OCI-LY7 (cell line): ENCODE results near the gene FHOD3. TPM values are rescaled to one million over a fixed set of nuclear protein-coding genes. Genes with fewer than 3 reads are reported as not detected.

Experiments used
- BruUV-seq: library from RNA; stranded (reverse); fragments of 400-500 nt; replicated peaks from 2 replicates; lab custom pipeline; 2021; lab: Mats Ljungman, UMichigan
- CTCF ChIA-PET: fragments of 300-600 bp; sonication (Branson Sonifier 250); formaldehyde crosslinking; loops from one replicate; lab custom pipeline; 2022; ENCODE audit warnings: antibody characterized with exemption; ENCODE audit not compliant: unreplicated experiment; lab: Charles Lee
- POLR2A ChIA-PET: fragments of 300-600 bp; sonication (Branson Sonifier 250); formaldehyde crosslinking; loops from one replicate; lab custom pipeline; 2022; ENCODE audit warnings: antibody characterized with exemption; lab: Charles Lee
- DNase-seq: peaks from one replicate; pipeline ENCODE4 v3.0.0-alpha.2; 2015; ENCODE audit warnings: low spot score
- H2AFZ ChIP-seq: fragments of 200-600 bp; sonication (generic), shearing (Covaris generic); 2 replicates; pipeline ENCODE4 v1.6.1; 2014; ENCODE audit warnings: mild to moderate bottlenecking, antibody characterized with exemption, low read length, moderate library complexity
- H3K27ac ChIP-seq: fragments of 200-600 bp; sonication (generic); 2 replicates; pipeline ENCODE4 v1.5.1; 2014; ENCODE audit warnings: mixed run types, low read depth, mild to moderate bottlenecking, moderate library complexity, low read length, inconsistent platforms; ENCODE audit not compliant: poor library complexity, severe bottlenecking
- H3K36me3 ChIP-seq: fragments of 200-600 bp; sonication (generic); 2 replicates; pipeline ENCODE4 v1.6.1; 2014; ENCODE audit warnings: mild to moderate bottlenecking, antibody characterized with exemption, low read length, moderate library complexity, mixed read lengths; ENCODE audit not compliant: insufficient read depth
- H3K4me1 ChIP-seq: fragments of 200-600 bp; sonication (generic); 2 replicates; pipeline ENCODE4 v1.5.1; 2014; ENCODE audit warnings: mild to moderate bottlenecking, low read length; ENCODE audit not compliant: insufficient read depth, poor library complexity, severe bottlenecking
- H3K4me2 ChIP-seq: fragments of 200-600 bp; sonication (generic); 2 replicates; pipeline ENCODE4 v1.6.1; 2014; ENCODE audit warnings: mild to moderate bottlenecking, low read length
- H3K4me3 ChIP-seq: fragments of 200-600 bp; sonication (generic); 2 replicates; pipeline ENCODE4 v1.5.1; 2014; ENCODE audit warnings: mild to moderate bottlenecking, low read depth, low read length; ENCODE audit not compliant: poor library complexity, severe bottlenecking
- H3K79me2 ChIP-seq: fragments of 200-600 bp; sonication (generic); 2 replicates; pipeline ENCODE4 v1.6.1; 2016; ENCODE audit warnings: low read depth, mild to moderate bottlenecking, low read length, moderate library complexity, mixed read lengths; ENCODE audit not compliant: insufficient read depth
- H3K9me2 ChIP-seq: fragments of 200-600 bp; sonication (generic); 2 replicates; pipeline ENCODE4 v1.6.1; 2016; ENCODE audit warnings: mild to moderate bottlenecking, low read length, mixed read lengths; ENCODE audit not compliant: insufficient read depth
- H3K9me3 ChIP-seq: fragments of 200-600 bp; sonication (generic); 2 replicates; pipeline ENCODE4 v1.6.1; 2014; ENCODE audit warnings: mild to moderate bottlenecking, mixed run types, low read length, mixed read lengths
- H4K20me1 ChIP-seq: fragments of 200-600 bp; sonication (generic); 2 replicates; pipeline ENCODE4 v1.6.1; 2014; ENCODE audit warnings: mild to moderate bottlenecking, antibody characterized with exemption, low read length, moderate library complexity, mixed read lengths; ENCODE audit not compliant: insufficient read depth
- CTCF ChIP-seq: fragments of 200-600 bp; sonication (generic); conservative IDR thresholded peaks from 2 replicates; pipeline ENCODE4 v1.5.1; 2014; ENCODE audit warnings: mild to moderate bottlenecking, antibody characterized with exemption, low read length, moderate library complexity, mixed read lengths
- EZH2phosphoT487 ChIP-seq: fragments of 200-600 bp; sonication (generic); IDR thresholded peaks from 2 replicates; pipeline ENCODE4 v1.6.1; 2018; ENCODE audit warnings: low read depth, borderline replicate concordance, mild to moderate bottlenecking, mixed run types, antibody characterized with exemption, low read length, moderate library complexity, mixed read lengths
- intact Hi-C: fragments of 100-400 bp; cut with micrococcal nuclease; formaldehyde crosslinking; loops from one replicate; pipeline ENCODE4 v1.10.0; 2022; ENCODE audit not compliant: unreplicated experiment
- total RNA-seq, 2 experiments: library from RNA; depleted of rRNA in 1 of 2; stranded (reverse); fragments of >200 nt in 1 of 2; shearing (Covaris generic) in 1 of 2; gene quantifications; 2 replicates each; pipeline ENCODE4 v1.2.3, GENCODE V29; 2014 to 2022

FHOD3 gene
- total RNA-seq, 2 experiments from 2014 or later = 0.06 to 2.4 TPM

GRCh38 chr18:36492604-36493329 lies 195.3 kb downstream of the FHOD3 start:
- no peak for DNase-seq
- BruUV-seq = no TSS peak
- Histone ChIP-seq H2AFZ (no peak overlapping the region), H3K4me2 (no peak overlapping the region), H3K4me1 (peaks cover 9% of the 10 kb centered on the region), H3K4me3 (no peak overlapping the region), H3K36me3 (no peaks in the 10 kb centered on the region), H3K79me2 (no peaks in the 10 kb centered on the region), H3K9me2 (no peaks in the 10 kb centered on the region), H3K27ac (no peak overlapping the region), H3K9me3 (no peaks in the 10 kb centered on the region), H4K20me1 (no peaks in the 10 kb centered on the region)
- no peak for TF ChIP-seq CTCF
- TF ChIP-seq EZH2phosphoT487 = no peak
- intact Hi-C loops = no loop called here
- ChIA-PET POLR2A (no interaction called here), CTCF (no interaction called here)

- H3K79me2 ChIP-seq = no peaks in the 10 kb centered on the region
- H3K4me1 ChIP-seq = peaks cover 9% of the 10 kb centered on the region
- no peak overlapping the region for H3K4me3 ChIP-seq
- no peaks in the 10 kb centered on the region for H3K9me2 ChIP-seq
- H2AFZ ChIP-seq = no peak overlapping the region
- no peak for TF ChIP-seq EZH2phosphoT487
- no peak for TF ChIP-seq CTCF
- no TSS peak for BruUV-seq
- CTCF ChIA-PET = no interaction called here
- POLR2A ChIA-PET = no interaction called here
- no peak for DNase-seq
- H3K4me2 ChIP-seq = no peak overlapping the region
- H3K36me3 ChIP-seq = no peaks in the 10 kb centered on the region
- H3K9me3 ChIP-seq = no peaks in the 10 kb centered on the region
- H3K27ac ChIP-seq = no peak overlapping the region
- H4K20me1 ChIP-seq = no peaks in the 10 kb centered on the region
- intact Hi-C loops = no loop called here
Observed at GRCh38 chr18:36493349-36494159, 196.0 kb downstream of the FHOD3 start.

- H3K36me3 ChIP-seq = no peaks in the 10 kb centered on the region
- H3K4me2 ChIP-seq = no peak overlapping the region
- H2AFZ ChIP-seq = no peak overlapping the region
- intact Hi-C loops = no loop called here
- no peaks in the 10 kb centered on the region for H4K20me1 ChIP-seq
- H3K27ac ChIP-seq = no peak overlapping the region
- H3K9me3 ChIP-seq = no peaks in the 10 kb centered on the region
- no peak for DNase-seq
- TF ChIP-seq EZH2phosphoT487 (no peak), CTCF (no peak)
- no peaks in the 10 kb centered on the region for H3K9me2 ChIP-seq
- POLR2A ChIA-PET = no interaction called here
- CTCF ChIA-PET = no interaction called here
- no peak overlapping the region for H3K4me3 ChIP-seq
- H3K4me1 ChIP-seq = peaks cover 9% of the 10 kb centered on the region
- H3K79me2 ChIP-seq = no peaks in the 10 kb centered on the region
- no TSS peak for BruUV-seq
Observed at GRCh38 chr18:36494160-36494437, 196.6 kb downstream of the FHOD3 start.
